Activated naive CD4-positive, alpha-beta T cell treated with anti-CD3 and anti-CD28 coated beads for 36 hours (primary cell): ENCODE results near the gene CNIH2. TPM values are rescaled to one million over a fixed set of nuclear protein-coding genes. Genes with fewer than 3 reads are reported as not detected.
"Not testable (repeated sequence)": the region's sequence is repeated elsewhere in the genome, so short reads cannot be mapped to it uniquely, and the experiment has no call there.

Source experiments
- CTCF ChIA-PET: fragments of 350-600 bp; sonication (Branson Sonifier 250); formaldehyde crosslinking; loops from one replicate; lab custom pipeline; 2021; ENCODE audit warnings: antibody characterized with exemption; lab: Charles Lee
- DNase-seq: peaks from one replicate; pipeline ENCODE4 v3.0.0-alpha.2; 2020
- H3K27ac Mint-ChIP-seq: one replicate; pipeline ENCODE4 v1.8.0; 2021; ENCODE audit warnings: mild to moderate bottlenecking, mixed read lengths
- H3K27me3 Mint-ChIP-seq: one replicate; pipeline ENCODE4 v1.8.0; 2021; ENCODE audit warnings: low read depth, mixed read lengths
- H3K36me3 Mint-ChIP-seq: one replicate; pipeline ENCODE4 v1.8.0; 2021; ENCODE audit warnings: low read depth, mixed read lengths
- H3K4me1 Mint-ChIP-seq: one replicate; pipeline ENCODE4 v1.8.0; 2021; ENCODE audit warnings: low read depth, mixed read lengths
- H3K4me3 Mint-ChIP-seq: one replicate; pipeline ENCODE4 v1.8.0; 2021; ENCODE audit warnings: mild to moderate bottlenecking, moderate library complexity, mixed read lengths
- H3K9me3 Mint-ChIP-seq: one replicate; pipeline ENCODE4 v1.8.0; 2021; ENCODE audit warnings: mixed read lengths
- intact Hi-C: fragments of 100-400 bp; cut with micrococcal nuclease; formaldehyde crosslinking; loops from one replicate; pipeline ENCODE4 v1.15.1; 2023
- total RNA-seq, 2 experiments: library from RNA; stranded (reverse); gene quantifications; one replicate each; pipeline ENCODE4 v1.2.3, GENCODE V29; 2021

Gene CNIH2
- total RNA-seq, 2 experiments from 2014 or later, result 1.2 to 1.6 TPM

GRCh38 chr11:66268244-66268951, 9.6 kb upstream of the CNIH2 start, which contains the start of gene RAB1B:
Gene RAB1B (plus strand): TSS chr11:66268639. CDS start chr11:66268680, 41 bp downstream.
- Mint-ChIP-seq H3K9me3 (no peaks in the 10 kb centered on the region), H3K4me3 (peak within 1 kb of the TSS; percentile 95), H3K27me3 (no peaks in the 10 kb centered on the region), H3K27ac (peak within 1 kb of the TSS; percentile 95), H3K36me3 (peaks cover 21% of the 10 kb centered on the region), H3K4me1 (peaks cover 26% of the 10 kb centered on the region)
- intact Hi-C loops, result loop anchor here (1.0 to 5.0 kb wide), 9 partner anchors 10 to 696 kb away; partner anchors contain the start of genes BANF1, C11orf68, CCDC85B and CNIH2
- CTCF ChIA-PET, result interaction anchor here (1.2 kb wide), 1 partner anchor 46 kb away, joined by 3 read pairs; no protein-coding TSS in a partner anchor
- DNase-seq, result peak; percentile 100

GRCh38 chr11:66268952-66269905, 8.7 kb upstream of the CNIH2 start:
- H3K27ac Mint-ChIP-seq, result peak overlapping the region; percentile 95
- H3K27me3 Mint-ChIP-seq, result no peaks in the 10 kb centered on the region
- H3K9me3 Mint-ChIP-seq, result no peaks in the 10 kb centered on the region
- peak; percentile 28 for DNase-seq
- H3K4me1 Mint-ChIP-seq, result peaks cover 26% of the 10 kb centered on the region
- intact Hi-C loops, result loop anchor here (1.0 to 5.0 kb wide), 9 partner anchors 9 to 697 kb away; partner anchors contain the start of genes BANF1, C11orf68, CCDC85B and CNIH2
- peaks cover 23% of the 10 kb centered on the region for H3K36me3 Mint-ChIP-seq
- CTCF ChIA-PET, result interaction anchor here (1.2 kb wide), 1 partner anchor 47 kb away, joined by 3 read pairs; no protein-coding TSS in a partner anchor
- peak overlapping the region; percentile 95 for H3K4me3 Mint-ChIP-seq

GRCh38 chr11:66271816-66272215, 6.2 kb upstream of the CNIH2 start:
- no peaks in the 10 kb centered on the region for H3K27me3 Mint-ChIP-seq
- no peak for DNase-seq
- peaks cover 22% of the 10 kb centered on the region for H3K36me3 Mint-ChIP-seq
- H3K27ac Mint-ChIP-seq, result no peak overlapping the region
- no peak overlapping the region for H3K4me3 Mint-ChIP-seq
- CTCF ChIA-PET, result interaction anchor here (0.6 to 2.8 kb wide), 2 partner anchors 10 to 195 kb away, joined by 6 to 19 read pairs; partner anchors contain the start of gene PELI3
- peaks cover 25% of the 10 kb centered on the region for H3K4me1 Mint-ChIP-seq
- no peaks in the 10 kb centered on the region for H3K9me3 Mint-ChIP-seq
- intact Hi-C loops, result no loop called here

- H3K4me1 Mint-ChIP-seq, result peaks cover 19% of the 10 kb centered on the region
- CTCF ChIA-PET, result interaction anchor here (2.8 kb wide), 1 partner anchor 10 kb away, joined by 19 read pairs; no protein-coding TSS in a partner anchor
- H3K4me3 Mint-ChIP-seq, result no peak overlapping the region
- intact Hi-C loops, result no loop called here
- H3K27ac Mint-ChIP-seq, result no peak overlapping the region
- H3K9me3 Mint-ChIP-seq, result no peaks in the 10 kb centered on the region
- no peak for DNase-seq
- no peaks in the 10 kb centered on the region for H3K27me3 Mint-ChIP-seq
- peaks cover 24% of the 10 kb centered on the region for H3K36me3 Mint-ChIP-seq
Measured at GRCh38 chr11:66272596-66272995, 5.4 kb upstream of the CNIH2 start.

GRCh38 chr11:66274219-66274618, 3.8 kb upstream of the CNIH2 start:
- Mint-ChIP-seq H3K36me3 (peaks cover 20% of the 10 kb centered on the region), H3K4me1 (peaks cover 20% of the 10 kb centered on the region), H3K27me3 (no peaks in the 10 kb centered on the region), H3K4me3 (no peak overlapping the region), H3K27ac (no peak overlapping the region), H3K9me3 (no peaks in the 10 kb centered on the region)
- no peak for DNase-seq
- CTCF ChIA-PET, result interaction anchor here (2.8 kb wide), 1 partner anchor 8 kb away, joined by 19 read pairs; no protein-coding TSS in a partner anchor
- intact Hi-C loops, result no loop called here

- Mint-ChIP-seq H3K9me3 (no peaks in the 10 kb centered on the region), H3K27ac (no peak overlapping the region), H3K27me3 (no peaks in the 10 kb centered on the region), H3K4me3 (no peak overlapping the region), H3K4me1 (peaks cover 10% of the 10 kb centered on the region), H3K36me3 (peaks cover 16% of the 10 kb centered on the region)
- intact Hi-C loops, result no loop called here
- DNase-seq, result no peak
- CTCF ChIA-PET, result no interaction called here
Measured at GRCh38 chr11:66275396-66275795, 2.6 kb upstream of the CNIH2 start.

GRCh38 chr11:66275984-66276612, 1.9 kb upstream of the CNIH2 start:
- Mint-ChIP-seq H3K4me1 (peaks cover 5% of the 10 kb centered on the region), H3K4me3 (no peak overlapping the region), H3K27ac (no peak overlapping the region), H3K27me3 (no peaks in the 10 kb centered on the region), H3K9me3 (no peaks in the 10 kb centered on the region), H3K36me3 (peaks cover 14% of the 10 kb centered on the region)
- intact Hi-C loops, result no loop called here
- no peak for DNase-seq
- CTCF ChIA-PET, result no interaction called here

- intact Hi-C loops, DNase-seq, H3K9me3 Mint-ChIP-seq, H3K4me3 Mint-ChIP-seq, H3K4me1 Mint-ChIP-seq, H3K27ac Mint-ChIP-seq, CTCF ChIA-PET, H3K27me3 Mint-ChIP-seq: not testable (repeated sequence)
- H3K36me3 Mint-ChIP-seq, result peaks cover 14% of the 10 kb centered on the region
Measured at GRCh38 chr11:66276619-66277018, 1.4 kb upstream of the CNIH2 start.

GRCh38 chr11:66277064-66277463, 911 bp upstream of the CNIH2 start:
- DNase-seq, CTCF ChIA-PET, H3K27ac Mint-ChIP-seq, intact Hi-C loops, H3K9me3 Mint-ChIP-seq, H3K27me3 Mint-ChIP-seq: not testable (repeated sequence)
- H3K4me1 Mint-ChIP-seq, result peaks cover 10% of the 10 kb centered on the region
- H3K36me3 Mint-ChIP-seq, result peaks cover 10% of the 10 kb centered on the region
- H3K4me3 Mint-ChIP-seq, result peak overlapping the region; percentile 6

- Mint-ChIP-seq H3K27me3 (no peaks in the 10 kb centered on the region), H3K27ac (no peak overlapping the region), H3K4me3 (peak overlapping the region; percentile 62), H3K9me3 (no peaks in the 10 kb centered on the region), H3K4me1 (peaks cover 22% of the 10 kb centered on the region), H3K36me3 (peaks cover 5% of the 10 kb centered on the region)
- CTCF ChIA-PET, result interaction anchor here (0.6 to 2.7 kb wide), 5 partner anchors 10 to 396 kb away, joined by 3 to 7 read pairs (median 4); partner anchors contain the start of gene YIF1A
- intact Hi-C loops, result loop anchor here (1.0 kb wide), 1 partner anchor 10 kb away; the partner anchor contains the start of gene RAB1B
- DNase-seq, result no peak
Measured at GRCh38 chr11:66278363-66279091, 552 bp downstream of the CNIH2 start.

- intact Hi-C loops, result no loop called here
- peaks cover 22% of the 10 kb centered on the region for H3K4me1 Mint-ChIP-seq
- H3K36me3 Mint-ChIP-seq, result peaks cover 2% of the 10 kb centered on the region
- H3K4me3 Mint-ChIP-seq, result no peak overlapping the region
- H3K9me3 Mint-ChIP-seq, result no peaks in the 10 kb centered on the region
- no peaks in the 10 kb centered on the region for H3K27me3 Mint-ChIP-seq
- DNase-seq, result no peak
- CTCF ChIA-PET, result interaction anchor here (0.6 to 2.7 kb wide), 5 partner anchors 10 to 395 kb away, joined by 3 to 7 read pairs (median 4); partner anchors contain the start of gene YIF1A
- H3K27ac Mint-ChIP-seq, result no peak overlapping the region
Measured at GRCh38 chr11:66279092-66279734, 1.2 kb downstream of the CNIH2 start.
